ENCODE data around the gene YPEL2. TPM values are rescaled to one million over a fixed set of nuclear protein-coding genes. Genes with fewer than 3 reads are reported as not detected.

YPEL2 gene
- total RNA-seq, 1 experiment from 2014 or later, result 2.2 TPM

GRCh38 chr17:59376506-59376905 lies 45.1 kb downstream of the YPEL2 start (continued):
- TF ChIP-seq ZNF532 (CRISPR knock-in tag; IDR thresholded peaks at IDR 0.05; ENCODE audit: borderline replicate concordance) (no peak), ZMAT4 (CRISPR knock-in tag; IDR thresholded peaks at IDR 0.05) (no peak), USF1 (CRISPR knock-in tag; IDR thresholded peaks at IDR 0.05) (no peak), TP53 (CRISPR knock-in tag; IDR thresholded peaks at IDR 0.05) (no peak), CDX4 (CRISPR knock-in tag; IDR thresholded peaks at IDR 0.05; ENCODE audit: borderline replicate concordance) (no peak), RORB (CRISPR knock-in tag; IDR thresholded peaks at IDR 0.05) (no peak), E2F1 (CRISPR knock-in tag; IDR thresholded peaks at IDR 0.05) (no peak), ZBTB21 (CRISPR knock-in tag; IDR thresholded peaks at IDR 0.05; ENCODE audit: borderline replicate concordance) (no peak)

- Mint-ChIP-seq H3K4me3 (no peak overlapping the region), H3K36me3 (no peaks in the 10 kb centered on the region), H3K4me1 (peaks cover 17% of the 10 kb centered on the region), H3K9me3 (peaks cover 3% of the 10 kb centered on the region; the same call in 1 of the 2 replicates), H3K27ac (no peak overlapping the region), H3K27me3 (ENCODE audit: low read depth) (no peaks in the 10 kb centered on the region)
- POLR2A ChIA-PET, result no interaction called here
- DNase-seq (ENCODE audit: low spot score) (no peak), ATAC-seq (no peak)
- CTCF ChIA-PET, result interaction anchor here (1.3 kb wide), 1 partner anchor 48 kb away, joined by 5 read pairs; no protein-coding TSS in a partner anchor
- TF ChIP-seq PRDM15 (CRISPR knock-in tag; IDR thresholded peaks at IDR 0.05), result no peak
- no peak for TF ChIP-seq E2F5 (CRISPR knock-in tag; IDR thresholded peaks at IDR 0.05)
- no peak for TF ChIP-seq RELA (CRISPR knock-in tag; IDR thresholded peaks at IDR 0.05; ENCODE audit: borderline replicate concordance)
- no peak for TF ChIP-seq KAT7 (CRISPR knock-in tag; IDR thresholded peaks at IDR 0.05; ENCODE audit: borderline replicate concordance)
- no peak for TF ChIP-seq ZNF532 (CRISPR knock-in tag; IDR thresholded peaks at IDR 0.05; ENCODE audit: borderline replicate concordance)
- TF ChIP-seq ETV6 (CRISPR knock-in tag; IDR thresholded peaks at IDR 0.05), result no peak
- TF ChIP-seq HMGXB4 (CRISPR knock-in tag; IDR thresholded peaks at IDR 0.05), result no peak
- TF ChIP-seq TEAD1 (CRISPR knock-in tag; IDR thresholded peaks at IDR 0.05), result no peak
- no peak for TF ChIP-seq HMGA2 (CRISPR knock-in tag; IDR thresholded peaks at IDR 0.05)
- no peak for TF ChIP-seq IRF2 (CRISPR knock-in tag; IDR thresholded peaks at IDR 0.05; ENCODE audit: borderline replicate concordance, low read depth)
- TF ChIP-seq ZNF671 (CRISPR knock-in tag; IDR thresholded peaks at IDR 0.05), result no peak
Measured at GRCh38 chr17:59377410-59377809, 46.0 kb downstream of the YPEL2 start.

Data from WTC11 (cell line).